ENCODE results near the gene DCC. TPM values are rescaled to one million over a fixed set of nuclear protein-coding genes. Genes with fewer than 3 reads are reported as not detected.

The DCC gene
- total and polyA plus RNA-seq, 2 experiments from 2014 or later, result 0.53 to 0.73 TPM

GRCh38 chr18:52319424-52319983 is 20.5 kb upstream of the DCC start:
- DNase-seq (ENCODE audit: low spot score) (no peak), ATAC-seq (no peak)
- Histone ChIP-seq H2AFZ (peak overlapping the region; percentile 60; the same call in 1 of the 2 replicates), H3K4me3 (no peak overlapping the region), H3K4me1 (ENCODE audit: insufficient read depth) (peaks cover 9% of the 10 kb centered on the region), H3K27ac (ENCODE audit: low read depth) (no peak overlapping the region), H3K36me3 (ENCODE audit: insufficient read depth) (no peaks in the 10 kb centered on the region), H4K20me1 (replicated peaks; ENCODE audit: insufficient read depth) (no peaks in the 10 kb centered on the region), H3K27me3 (ENCODE audit: insufficient read depth) (no peaks in the 10 kb centered on the region), H3F3A (replicated peaks; ENCODE audit: low read depth) (no peaks in the 10 kb centered on the region), H3K79me2 (replicated peaks; ENCODE audit: insufficient read depth) (no peaks in the 10 kb centered on the region), H3K9me2 (ENCODE audit: insufficient read depth) (peaks cover 5% of the 10 kb centered on the region; the same call in 1 of the 2 replicates), H3K4me2 (no peak overlapping the region)
- Mint-ChIP-seq H3K9me3 (peaks cover 12% of the 10 kb centered on the region), H3K27ac (no peak overlapping the region), H3K27me3 (ENCODE audit: insufficient read depth, low read depth, poor library complexity) (no peaks in the 10 kb centered on the region), H3K4me3 (no peak overlapping the region), H3K4me1 (peaks cover 14% of the 10 kb centered on the region), H3K36me3 (ENCODE audit: low read depth) (peaks cover 6% of the 10 kb centered on the region)
- TF ChIP-seq REST (IDR thresholded peaks at IDR 0.05; ENCODE audit: unreplicated experiment) (no peak), ZNF114 (CRISPR knock-in tag; IDR thresholded peaks at IDR 0.05) (no peak), POLR2AphosphoS5 (IDR thresholded peaks at IDR 0.05; ENCODE audit: low read depth) (no peak), ZNF331 (CRISPR knock-in tag; IDR thresholded peaks at IDR 0.05; ENCODE audit: low read depth) (no peak), EZH2 (IDR thresholded peaks at IDR 0.05; ENCODE audit: low read depth, unreplicated experiment) (no peak), CTCF (conservative IDR thresholded peaks at IDR 0.05; ENCODE audit: low read depth in 2 of 2) (no peak), NANOG (IDR thresholded peaks at IDR 0.05; ENCODE audit: borderline replicate concordance) (no peak), JUNB (IDR thresholded peaks at IDR 0.05; ENCODE audit: unreplicated experiment) (no peak), CREB1 (CRISPR knock-in tag; IDR thresholded peaks at IDR 0.05; ENCODE audit: low read depth) (no peak), STAT1 (IDR thresholded peaks at IDR 0.05; ENCODE audit: unreplicated experiment) (no peak), ZNF462 (CRISPR knock-in tag; IDR thresholded peaks at IDR 0.05) (no peak), EZH2phosphoT487 (IDR thresholded peaks at IDR 0.05; ENCODE audit: unreplicated experiment) (no peak), ETS1 (IDR thresholded peaks at IDR 0.05) (no peak)

Data from GM23338 (cell line).